D341Med (cell line): ENCODE data around the gene MEF2A.

ENCODE experiments used
- DNase-seq: peaks from one replicate; pipeline ENCODE4 v3.0.0; 2012; ENCODE audit warnings: low spot score

The MEF2A gene

GRCh38 chr15:99564221-99565048 lies 1.3 kb upstream of the MEF2A start:
- no peak for DNase-seq

- DNase-seq: no peak
Observed at GRCh38 chr15:99565049-99565298, 810 bp upstream of the MEF2A start.

- peak; percentile 73 for DNase-seq
Observed at GRCh38 chr15:99566157-99566897, 543 bp downstream of the MEF2A start.

- no peak for DNase-seq
Observed at GRCh38 chr15:99568625-99569352, 3.0 kb downstream of the MEF2A start.

GRCh38 chr15:99571299-99571698 lies 5.5 kb downstream of the MEF2A start:
- DNase-seq: no peak

- no peak for DNase-seq
Observed at GRCh38 chr15:99574048-99574447, 8.3 kb downstream of the MEF2A start.

- DNase-seq: no peak
Observed at GRCh38 chr15:99574502-99574901, 8.7 kb downstream of the MEF2A start.

GRCh38 chr15:99578809-99579208 lies 13.0 kb downstream of the MEF2A start:
- DNase-seq: no peak

- DNase-seq: no peak
Observed at GRCh38 chr15:99580076-99580475, 14.3 kb downstream of the MEF2A start.

GRCh38 chr15:99582508-99582960 lies 16.8 kb downstream of the MEF2A start:
- DNase-seq: no peak

GRCh38 chr15:99584081-99584600 lies 18.4 kb downstream of the MEF2A start:
- DNase-seq: no peak

- no peak for DNase-seq
Observed at GRCh38 chr15:99586121-99586520, 20.3 kb downstream of the MEF2A start.

GRCh38 chr15:99589801-99590200 lies 24.0 kb downstream of the MEF2A start:
- DNase-seq: no peak

GRCh38 chr15:99590913-99591646 lies 25.3 kb downstream of the MEF2A start:
- no peak for DNase-seq

GRCh38 chr15:99592145-99592791 lies 26.5 kb downstream of the MEF2A start:
- no peak for DNase-seq

- no peak for DNase-seq
Observed at GRCh38 chr15:99593070-99593469, 27.3 kb downstream of the MEF2A start.

- no peak for DNase-seq
Observed at GRCh38 chr15:99594916-99595315, 29.1 kb downstream of the MEF2A start.

- no peak for DNase-seq
Observed at GRCh38 chr15:99598296-99598695, 32.5 kb downstream of the MEF2A start.

- no peak for DNase-seq
Observed at GRCh38 chr15:99603828-99604227, 38.0 kb downstream of the MEF2A start.

- no peak for DNase-seq
Observed at GRCh38 chr15:99604865-99605264, 39.1 kb downstream of the MEF2A start.

- DNase-seq: no peak
Observed at GRCh38 chr15:99605490-99605931, 39.7 kb downstream of the MEF2A start.
